NCI-H2227 treated with DMSO at 0.1 percent for 48 hours (cell line): ENCODE measurements around the gene GDI1.

Experiments
- DNase-seq: peaks from one replicate; lab custom pipeline; 2025; lab: John Stamatoyannopoulos, UW

GDI1 gene

DNA sequence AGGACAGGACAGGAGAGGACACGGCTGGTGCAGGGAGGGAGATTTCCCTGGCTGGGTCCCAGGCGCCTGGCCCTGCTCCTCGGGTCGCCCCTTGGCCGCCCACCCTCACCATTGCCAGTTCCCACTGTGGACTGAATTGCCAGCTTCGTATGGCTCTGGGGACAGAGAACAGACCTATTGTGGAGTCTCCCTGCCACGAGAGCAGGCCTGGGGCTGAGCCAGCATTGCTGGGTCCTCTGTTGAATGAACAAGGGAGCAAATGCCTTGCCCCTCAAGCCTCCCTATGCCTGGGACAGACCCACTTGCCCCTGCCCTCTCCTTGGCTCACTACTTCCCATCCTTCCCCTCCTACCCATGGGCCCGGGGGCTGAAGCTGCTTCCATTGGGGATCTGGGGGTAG lies 25.4 kb downstream of the GDI1 start:
- no peak for DNase-seq

- DNase-seq: no peak
Observed at GRCh38 chrX:154463611-154464220, 26.8 kb downstream of the GDI1 start.

- no peak for DNase-seq
Observed at GRCh38 chrX:154464806-154465365, 27.9 kb downstream of the GDI1 start.

DNA sequence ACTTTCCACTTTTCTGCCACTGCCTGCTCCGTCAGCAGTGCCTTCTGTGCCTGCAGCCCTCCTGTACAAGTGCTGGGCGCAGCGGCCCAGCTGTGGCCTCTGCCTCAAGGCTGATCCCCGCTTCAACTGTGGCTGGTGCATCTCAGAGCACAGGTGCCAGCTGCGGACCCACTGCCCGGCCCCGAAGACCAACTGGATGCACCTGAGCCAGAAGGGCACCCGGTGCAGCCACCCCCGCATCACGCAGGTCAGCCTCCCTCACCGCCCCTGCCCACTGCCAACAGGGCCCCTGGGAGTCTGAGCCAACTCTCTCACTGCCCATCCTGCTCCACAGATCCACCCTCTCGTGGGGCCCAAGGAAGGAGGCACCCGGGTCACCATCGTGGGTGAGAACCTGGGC lies 28.6 kb downstream of the GDI1 start:
- DNase-seq: no peak

DNA sequence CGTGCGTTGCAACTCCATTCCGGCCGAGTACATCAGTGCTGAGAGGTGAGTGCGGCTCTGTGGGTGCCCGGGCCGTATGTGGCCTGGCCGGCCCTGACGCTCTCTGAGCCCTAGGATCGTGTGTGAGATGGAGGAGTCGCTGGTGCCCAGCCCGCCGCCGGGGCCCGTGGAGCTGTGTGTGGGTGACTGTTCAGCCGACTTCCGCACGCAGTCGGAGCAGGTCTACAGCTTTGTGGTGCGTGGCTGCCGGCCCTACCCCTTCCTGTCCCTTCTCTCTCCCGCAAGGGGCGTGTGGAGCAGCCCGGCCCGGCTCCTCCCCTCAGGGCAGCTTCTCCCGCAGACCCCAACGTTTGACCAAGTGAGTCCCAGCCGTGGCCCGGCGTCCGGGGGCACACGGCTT lies 29.1 kb downstream of the GDI1 start:
- no peak for DNase-seq

DNA sequence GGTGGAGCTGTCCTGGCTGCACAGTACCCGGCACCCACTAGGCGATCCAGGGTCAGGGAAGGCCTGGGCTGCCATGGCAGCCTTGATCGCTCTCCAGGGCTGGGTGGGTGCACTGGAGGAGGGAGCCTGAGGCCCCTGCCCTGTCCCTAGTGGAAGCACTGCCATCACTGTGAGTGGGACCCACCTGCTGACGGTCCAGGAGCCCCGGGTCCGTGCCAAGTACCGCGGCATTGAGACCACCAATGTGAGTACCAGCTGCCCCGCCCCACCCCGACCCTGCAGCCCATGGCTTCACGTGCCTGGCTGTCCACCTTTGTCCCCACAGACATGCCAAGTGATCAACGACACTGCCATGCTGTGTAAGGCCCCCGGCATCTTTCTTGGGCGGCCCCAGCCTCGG lies 30.0 kb downstream of the GDI1 start:
- DNase-seq: no peak

DNA sequence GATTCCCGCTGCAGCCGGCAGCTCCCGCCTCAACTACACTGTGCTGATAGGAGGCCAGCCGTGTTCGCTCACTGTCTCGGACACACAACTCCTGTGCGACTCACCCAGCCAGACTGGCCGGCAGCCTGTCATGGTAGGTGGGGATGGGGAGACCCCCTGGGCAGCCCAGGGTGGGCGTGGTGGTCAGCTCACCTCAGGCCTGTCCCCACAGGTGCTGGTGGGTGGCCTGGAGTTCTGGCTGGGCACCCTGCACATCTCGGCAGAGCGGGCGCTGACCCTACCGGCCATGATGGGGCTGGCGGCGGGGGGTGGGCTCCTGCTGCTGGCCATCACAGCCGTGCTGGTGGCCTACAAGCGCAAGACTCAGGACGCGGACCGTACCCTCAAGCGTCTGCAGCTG lies 30.6 kb downstream of the GDI1 start:
- DNase-seq: no peak

GRCh38 chrX:154468217-154468616 lies 31.3 kb downstream of the GDI1 start:
- no peak for DNase-seq

DNA sequence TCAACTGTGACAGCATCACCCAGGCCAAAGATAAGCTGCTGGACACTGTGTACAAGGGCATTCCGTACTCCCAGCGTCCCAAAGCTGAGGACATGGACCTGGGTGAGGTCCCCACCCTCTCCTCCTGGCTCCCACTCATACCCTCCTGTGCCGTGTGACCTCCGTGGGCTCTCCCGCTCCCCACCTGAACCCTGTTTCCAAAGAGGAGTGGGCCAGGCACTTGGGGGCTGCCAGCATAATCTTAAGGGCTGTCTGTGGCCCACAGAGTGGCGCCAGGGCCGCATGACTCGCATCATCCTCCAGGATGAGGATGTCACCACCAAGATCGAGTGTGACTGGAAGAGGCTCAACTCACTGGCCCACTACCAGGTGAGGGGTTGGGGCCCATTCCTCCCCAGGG lies 32.2 kb downstream of the GDI1 start:
- DNase-seq: no peak

DNA sequence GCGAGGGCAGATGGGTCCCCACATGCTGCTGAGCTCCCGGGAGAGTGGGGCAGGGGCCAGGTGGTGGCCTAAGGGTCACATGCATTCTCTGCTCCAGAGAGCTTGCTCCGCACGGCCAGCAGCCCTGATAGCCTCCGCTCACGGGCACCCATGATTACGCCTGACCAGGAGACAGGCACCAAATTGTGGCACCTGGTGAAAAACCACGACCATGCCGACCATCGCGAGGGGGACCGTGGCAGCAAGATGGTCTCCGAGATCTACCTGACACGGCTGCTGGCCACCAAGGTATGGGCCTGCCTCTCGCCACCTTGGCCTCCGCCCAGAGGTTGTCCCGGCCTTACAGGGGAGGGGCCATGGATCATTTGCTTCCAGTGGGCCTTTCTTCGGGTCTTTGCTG lies 32.9 kb downstream of the GDI1 start:
- no peak for DNase-seq

GRCh38 chrX:154470434-154470833 lies 33.5 kb downstream of the GDI1 start:
- no peak for DNase-seq

DNA sequence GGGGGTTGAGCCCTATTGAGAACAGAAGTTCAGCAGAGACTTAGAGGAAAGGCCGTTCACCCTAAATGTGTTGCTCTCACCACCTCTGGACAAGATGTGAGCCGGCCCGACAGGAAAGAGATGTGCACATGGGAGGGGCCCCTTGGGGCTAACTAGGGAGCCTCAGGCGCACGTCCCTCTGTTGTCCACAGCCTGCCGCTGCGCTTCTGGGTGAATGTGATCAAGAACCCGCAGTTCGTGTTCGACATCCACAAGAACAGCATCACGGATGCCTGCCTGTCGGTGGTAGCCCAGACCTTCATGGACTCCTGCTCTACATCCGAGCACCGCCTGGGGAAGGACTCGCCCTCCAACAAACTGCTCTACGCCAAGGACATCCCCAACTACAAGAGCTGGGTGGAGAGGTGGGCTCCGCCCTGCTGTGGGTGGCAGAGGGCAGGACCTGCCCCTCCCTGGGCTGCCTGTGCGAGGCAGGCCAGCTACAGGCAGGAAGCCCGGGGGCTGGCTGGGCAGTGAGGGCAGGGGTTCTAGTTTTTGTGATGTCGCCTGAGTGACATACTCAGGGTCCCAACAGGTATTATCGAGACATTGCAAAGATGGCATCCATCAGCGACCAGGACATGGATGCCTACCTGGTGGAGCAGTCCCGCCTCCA lies 34.1 kb downstream of the GDI1 start:
- no peak for DNase-seq

DNA sequence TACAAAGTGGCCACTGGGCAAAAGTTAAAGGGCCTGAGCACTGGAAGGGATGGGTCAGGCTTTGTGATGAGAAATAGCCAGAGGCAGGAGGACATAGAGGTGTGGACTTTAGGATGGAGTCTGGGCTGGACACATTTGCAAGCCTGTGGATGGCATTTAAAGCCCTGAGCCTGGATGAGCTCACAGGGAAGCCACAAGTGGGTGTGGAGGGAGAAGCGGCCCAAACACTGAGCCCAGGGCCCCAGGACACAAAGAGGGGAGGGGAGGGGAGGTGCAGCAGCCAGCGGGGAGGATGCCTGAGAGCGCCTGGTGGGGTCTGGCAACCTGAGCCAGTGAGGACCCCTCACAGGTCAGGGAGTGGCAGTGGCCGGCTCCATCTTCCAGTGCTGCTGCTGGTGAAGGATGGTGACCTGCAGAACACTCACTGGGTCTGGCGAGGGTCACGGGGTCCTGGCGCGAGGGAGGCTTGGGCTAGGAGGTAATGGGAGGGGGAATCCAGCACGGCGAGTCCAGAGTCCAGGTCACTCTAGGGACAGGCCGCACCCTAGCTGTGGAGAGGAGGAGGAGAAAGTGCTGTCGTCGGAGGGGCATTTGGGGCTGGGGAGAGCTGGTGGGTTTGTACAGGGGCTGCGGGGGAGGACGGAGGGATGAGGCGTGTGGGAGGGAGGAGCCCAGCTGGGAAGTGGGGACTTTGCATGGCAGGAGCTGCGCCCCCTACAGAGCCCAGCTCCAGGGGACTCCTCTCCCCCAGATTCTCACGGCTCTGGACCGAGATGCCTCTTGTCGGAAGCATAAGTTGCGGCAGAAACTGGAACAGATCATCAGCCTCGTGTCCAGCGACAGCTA lies 35.1 kb downstream of the GDI1 start:
- no peak for DNase-seq

GRCh38 chrX:154472685-154473632 lies 36.0 kb downstream of the GDI1 start:
- no peak for DNase-seq

- no peak for DNase-seq
Observed at GRCh38 chrX:154473683-154474082, 36.7 kb downstream of the GDI1 start.

GRCh38 chrX:154476821-154477220 lies 39.9 kb downstream of the GDI1 start:
- DNase-seq: no peak

DNA sequence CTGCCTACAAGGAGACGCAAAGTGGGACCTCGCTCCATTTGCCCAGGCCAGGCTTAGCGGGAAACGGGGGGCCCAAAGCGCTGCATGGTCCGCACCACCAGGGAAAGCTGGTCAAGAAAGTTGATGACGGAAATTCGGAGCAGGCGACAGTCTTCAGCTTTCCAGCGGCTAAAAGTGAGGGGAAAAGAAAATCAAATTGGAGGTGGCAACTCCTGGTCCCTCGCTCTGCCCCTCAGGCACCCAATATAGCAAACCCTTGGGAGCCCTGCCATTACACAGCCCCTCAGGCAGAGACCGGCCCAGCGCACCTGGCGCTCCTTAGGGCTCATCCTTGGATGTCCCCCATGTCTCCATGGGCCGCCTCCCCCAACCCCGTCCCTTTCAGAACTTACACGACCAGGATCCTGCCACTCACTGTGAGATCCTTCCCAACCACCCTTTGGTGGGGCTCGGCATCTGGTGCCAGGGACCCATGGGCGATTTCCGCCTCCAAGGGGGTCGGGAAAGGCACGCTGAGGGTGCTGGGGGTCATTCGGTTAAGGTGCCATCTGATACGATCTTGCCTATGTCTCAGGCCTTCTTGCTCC lies 41.0 kb downstream of the GDI1 start:
- no peak for DNase-seq

DNA sequence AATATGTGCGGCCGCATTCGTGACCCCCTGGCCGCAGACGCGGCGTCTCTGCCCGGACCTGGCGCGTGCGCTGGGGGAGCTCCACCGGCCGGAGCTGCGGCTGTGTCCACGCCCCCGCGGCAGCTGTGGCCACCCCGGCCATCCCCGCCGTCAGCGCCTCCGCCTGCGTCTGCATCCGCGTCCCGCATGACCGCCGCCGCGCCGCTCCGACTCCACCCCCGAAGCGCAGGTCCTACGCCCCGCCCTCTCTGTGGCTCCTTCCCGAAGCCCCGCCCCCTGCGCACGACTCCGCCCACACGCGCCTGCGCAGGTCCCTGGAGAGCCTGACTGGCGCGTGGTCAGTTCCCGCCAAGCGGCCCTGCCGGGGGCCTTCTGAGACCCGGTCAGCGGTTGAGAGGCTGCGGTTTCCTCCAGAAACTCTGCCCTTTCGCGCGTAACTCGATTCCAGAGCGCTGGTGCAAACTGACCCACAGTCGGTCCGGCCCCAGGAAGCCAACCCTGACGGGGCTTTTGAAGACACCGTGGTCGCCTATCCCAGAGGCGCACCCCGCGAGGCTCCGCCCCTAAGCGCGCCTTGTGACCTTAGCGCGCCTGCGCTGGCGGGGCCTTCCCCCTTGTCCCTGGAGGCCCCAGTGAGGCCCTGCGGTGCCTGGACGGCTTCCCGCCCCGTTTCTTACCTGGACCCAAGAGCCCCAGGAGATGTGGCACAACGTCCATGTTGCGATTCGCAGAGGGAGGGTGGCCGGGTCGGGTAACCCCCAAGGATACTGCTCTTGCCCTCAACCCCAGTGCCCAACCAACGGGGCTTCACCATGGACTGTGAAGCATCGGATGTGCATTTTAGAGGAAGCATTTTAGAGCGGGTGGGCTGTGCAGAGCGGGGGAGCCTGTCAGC lies 42.0 kb downstream of the GDI1 start, which contains the start of gene LAGE3:
Gene LAGE3, minus strand, starts transcription at position 554 of the 895 bp plus-strand sequence. Its CDS starts 366 bp downstream, at position 188.
- peak; percentile 89 for DNase-seq

- DNase-seq: no peak
Observed at GRCh38 chrX:154481195-154481594, 44.2 kb downstream of the GDI1 start.

GRCh38 chrX:154481911-154482601 lies 45.1 kb downstream of the GDI1 start:
- no peak for DNase-seq
